Ovary (tissue), 3 donors: ENCODE data around the gene NUP188.

Experiments used
- EP300 ChIP-seq: sonication (generic); formaldehyde crosslinking; IDR thresholded peaks from one replicate; pipeline ENCODE4 v1.6.1; 2017; ENCODE audit warnings: antibody characterized with exemption
- POLR2A ChIP-seq: fragments of 450-650 bp; IDR thresholded peaks from one replicate; pipeline ENCODE4 v1.6.1; 2017; ENCODE audit warnings: antibody characterized with exemption, mild to moderate bottlenecking, moderate library complexity
- TF ChIP-seq, protein P1 (sequence below), 3 donors: fragments of 450-650 bp in 2 of 3; fragments of 200-600 bp in 1 of 3; IDR thresholded peaks; one replicate each; pipeline versions ENCODE4 v1.5.1 to v1.8.0; 2016 to 2022; ENCODE audit warnings: antibody characterized with exemption in 3 of 3, mild to moderate bottlenecking in 1 of 3
- donor health status: DM: no; HTN: no; CAD: no.

DNA sequence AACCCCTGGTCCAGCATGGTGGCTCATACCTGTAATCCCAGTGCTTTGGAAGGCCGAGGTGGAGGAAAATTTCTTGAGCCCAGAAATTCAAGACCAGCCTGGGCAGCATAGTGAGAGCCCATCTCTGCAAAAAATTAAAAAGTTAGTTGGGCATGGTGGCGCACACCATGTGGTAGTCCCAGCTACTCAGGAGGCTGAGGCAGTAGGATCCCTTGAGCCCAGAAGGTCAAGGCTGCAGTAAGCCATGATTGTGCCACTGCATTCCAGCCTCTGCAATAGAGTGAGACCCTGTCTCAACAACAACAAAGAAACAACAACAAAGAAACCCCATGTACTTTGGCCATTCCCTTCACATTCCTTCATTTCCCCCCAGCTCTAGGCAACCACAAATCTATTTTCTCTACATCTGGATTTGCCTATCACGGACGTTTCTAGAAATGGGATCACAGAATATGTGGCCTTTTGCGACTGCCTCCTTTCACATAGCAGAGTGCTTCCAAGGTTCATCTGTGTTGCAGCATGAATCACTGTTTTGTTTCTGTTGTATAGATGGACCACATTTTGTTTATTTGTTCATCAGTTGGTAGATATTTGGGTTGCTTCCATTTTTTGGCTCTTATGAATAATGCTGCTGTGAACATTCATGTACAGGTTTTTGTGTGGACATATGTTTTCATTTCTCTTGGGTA lies 106.8 kb downstream of the NUP188 start:
- no peak for TF ChIP-seq EP300
- TF ChIP-seq, protein P1, sequence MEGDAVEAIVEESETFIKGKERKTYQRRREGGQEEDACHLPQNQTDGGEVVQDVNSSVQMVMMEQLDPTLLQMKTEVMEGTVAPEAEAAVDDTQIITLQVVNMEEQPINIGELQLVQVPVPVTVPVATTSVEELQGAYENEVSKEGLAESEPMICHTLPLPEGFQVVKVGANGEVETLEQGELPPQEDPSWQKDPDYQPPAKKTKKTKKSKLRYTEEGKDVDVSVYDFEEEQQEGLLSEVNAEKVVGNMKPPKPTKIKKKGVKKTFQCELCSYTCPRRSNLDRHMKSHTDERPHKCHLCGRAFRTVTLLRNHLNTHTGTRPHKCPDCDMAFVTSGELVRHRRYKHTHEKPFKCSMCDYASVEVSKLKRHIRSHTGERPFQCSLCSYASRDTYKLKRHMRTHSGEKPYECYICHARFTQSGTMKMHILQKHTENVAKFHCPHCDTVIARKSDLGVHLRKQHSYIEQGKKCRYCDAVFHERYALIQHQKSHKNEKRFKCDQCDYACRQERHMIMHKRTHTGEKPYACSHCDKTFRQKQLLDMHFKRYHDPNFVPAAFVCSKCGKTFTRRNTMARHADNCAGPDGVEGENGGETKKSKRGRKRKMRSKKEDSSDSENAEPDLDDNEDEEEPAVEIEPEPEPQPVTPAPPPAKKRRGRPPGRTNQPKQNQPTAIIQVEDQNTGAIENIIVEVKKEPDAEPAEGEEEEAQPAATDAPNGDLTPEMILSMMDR (IDR thresholded peaks at IDR 0.05): no peak
- no peak for TF ChIP-seq POLR2A
